Adrenal gland (tissue), 12 donors: ENCODE data around the gene DNAH17. TPM values are rescaled to one million over a fixed set of nuclear protein-coding genes. Genes with fewer than 3 reads are reported as not detected.

Experiments
- DNase-seq, 7 donors: peaks; one replicate each; pipeline ENCODE4 v3.0.0-alpha.2; 2019 to 2020
- H3K27ac ChIP-seq, 5 donors: fragments of 200-600 bp; sonication (generic) in 4 of 5; 1 replicate in 3 of 5; 2 replicates in 2 of 5; pipeline versions ENCODE4 v1.5.1 to v1.8.0; 2016 to 2020; ENCODE audit warnings: mild to moderate bottlenecking in 1 of 5
- H3K27me3 ChIP-seq: fragments of 200-600 bp; 2 replicates; pipeline ENCODE4 v1.8.0; 2021
- H3K36me3 ChIP-seq, 2 donors: fragments of 200-600 bp; replicated peaks in 1 of 2; 1 replicate in 1 of 2; 2 replicates in 1 of 2; pipeline versions ENCODE4 v1.5.1 to v1.8.0; 2018 to 2022
- H3K4me1 ChIP-seq, 2 donors: fragments of 200-600 bp; replicated peaks in 1 of 2; 1 replicate in 1 of 2; 2 replicates in 1 of 2; pipeline versions ENCODE4 v1.5.1 to v1.8.0; 2018 to 2021
- H3K4me3 ChIP-seq, 4 donors: fragments of 200-600 bp; sonication (generic) in 3 of 4; one replicate each; pipeline ENCODE4 v1.5.1; 2016 to 2018
- H3K9me3 ChIP-seq, 3 donors: fragments of 200-600 bp; sonication (generic) in 1 of 3; replicated peaks in 1 of 3; 1 replicate in 2 of 3; 2 replicates in 1 of 3; pipeline versions ENCODE4 v1.5.1 to v1.8.0; 2016 to 2021
- CTCF ChIP-seq, 6 experiments: fragments of 450-650 bp in 4 of 6; fragments of 200-600 bp in 2 of 6; sonication (generic) in 1 of 6; IDR thresholded peaks; 1 replicate in 5 of 6; 2 replicates in 1 of 6; pipeline versions ENCODE4 v1.5.1 to v1.8.0; 2016 to 2021; ENCODE audit warnings: antibody characterized with exemption in 6 of 6, mild to moderate bottlenecking in 2 of 6, moderate library complexity in 1 of 6
- POLR2A ChIP-seq, 2 donors: fragments of 450-650 bp; IDR thresholded peaks; one replicate each; pipeline ENCODE4 v1.6.1; 2017; ENCODE audit warnings: antibody characterized with exemption in 2 of 2, mild to moderate bottlenecking in 2 of 2, moderate library complexity in 1 of 2
- WGBS, 4 donors: extraction: QIAGEN DNeasy Blood & Tissue Kit in 2 of 4; methylation state at CpG; one replicate each; pipeline versions ENCODE4 v1.1.5 to v1.1.7; 2013 to 2017; 5-methylcytosine and 5-hydroxymethylcytosine counted together
- intact Hi-C, 2 donors: fragments of 100-400 bp; cut with DNase I; formaldehyde crosslinking; loops; one replicate each; pipeline versions ENCODE4 v1.14.1 to v1.15.0; 2022 to 2023
- polyA plus RNA-seq, 3 donors: library from polyadenylated mRNA; stranded (reverse); fragments of 200-250 nt in 2 of 3; fragments of 350-450 nt in 1 of 3; fragmentation: Illumina TruSeq in 1 of 3; extraction: RNeasy Lipid Tissue Mini Kit (QIAGEN cat#74804) in 1 of 3; gene quantifications; one replicate each; pipeline ENCODE4 v1.2.3, GENCODE V29; 2013 to 2014
- total RNA-seq, 9 donors: library from RNA; depleted of rRNA in 4 of 9; stranded (reverse); fragments of >200 nt in 4 of 9; fragments of 120-200 nt in 1 of 9; fragmentation: NEBNext Ultra II Directional in 1 of 9; extraction: Animal tissue kit (Norgen Biotek cat#: 25700) in 1 of 9; gene quantifications; one replicate each; pipeline versions ENCODE4 v1.1.0 to v1.2.4, GENCODE V29; 2013 to 2023
- donor health status: healthy with polysubstance abuse.
- donor health status: Bipolar disorder and iron deficiency.
- donor health status: DM: yes; HTN: yes; CAD: no.
- donor health status: DM: no; HTN: no; CAD: no.
- donor health status: DM: no; HTN: no; CAD: no.
- donor health status: DM: yes; HTN: yes; CAD: no.

DNAH17 gene
- total and polyA plus RNA-seq, 12 donors, result 0.03 to 1.8 (median 0.22) TPM; not detected in 5

GRCh38 chr17:78613416-78613815 lies 36.2 kb upstream of the DNAH17 start:
- H3K27ac ChIP-seq, result no peak overlapping the region
- no peaks in the 10 kb centered on the region for H3K9me3 ChIP-seq
- intact Hi-C loops, result no loop called here
- no peaks in the 10 kb centered on the region for H3K27me3 ChIP-seq
- 83 to 89% (median 86%) methylated on average over 8 to 11 of the region's 11 CpGs for WGBS, 4 donors
- H3K36me3 ChIP-seq, result no peaks in the 10 kb centered on the region
- H3K4me1 ChIP-seq, result no peaks in the 10 kb centered on the region
- TF ChIP-seq CTCF (IDR thresholded peaks at IDR 0.05), result no peak
- TF ChIP-seq POLR2A (IDR thresholded peaks at IDR 0.05), result no peak
- DNase-seq, result no peak
- H3K4me3 ChIP-seq, result no peak overlapping the region

GRCh38 chr17:78611607-78612006 lies 34.4 kb upstream of the DNAH17 start:
- Histone ChIP-seq H3K9me3 (no peaks in the 10 kb centered on the region), H3K36me3 (no peaks in the 10 kb centered on the region), H3K27ac (no peak overlapping the region), H3K4me1 (no peaks in the 10 kb centered on the region), H3K4me3 (no peak overlapping the region), H3K27me3 (no peaks in the 10 kb centered on the region)
- intact Hi-C loops, result no loop called here
- no peak for DNase-seq
- 41 to 64% (median 61%) methylated on average over 6 of the region's 6 CpGs for WGBS, 4 donors
- TF ChIP-seq CTCF (IDR thresholded peaks at IDR 0.05), result no peak
- TF ChIP-seq POLR2A (IDR thresholded peaks at IDR 0.05), result no peak

DNA sequence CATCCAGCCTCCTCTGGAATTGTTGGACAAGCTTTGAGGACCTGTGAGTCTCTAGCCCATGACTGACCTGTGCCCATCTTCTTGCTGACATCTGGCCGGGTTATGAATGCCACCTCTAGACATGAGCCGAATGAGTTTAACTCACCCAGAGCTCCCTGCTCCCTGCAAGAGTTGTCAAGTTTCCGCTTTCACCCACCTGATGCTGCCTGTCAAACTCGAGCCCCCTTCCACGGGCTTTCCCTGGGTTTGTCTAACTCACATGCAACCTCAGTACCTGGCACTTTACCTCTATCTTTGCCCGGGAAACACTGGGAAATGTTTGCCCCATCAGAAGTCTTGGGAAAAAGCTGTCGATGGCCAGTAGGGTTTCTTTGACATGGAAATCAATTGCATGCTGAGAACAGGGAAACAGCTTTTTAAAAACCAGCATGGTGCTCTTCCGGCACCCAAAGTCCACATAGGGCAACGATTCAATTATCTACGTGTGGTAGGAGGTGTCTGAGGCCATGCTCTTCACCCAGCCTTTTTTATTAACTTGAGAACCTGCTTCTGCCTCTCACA lies 33.8 kb upstream of the DNAH17 start:
- no peak for TF ChIP-seq CTCF (IDR thresholded peaks at IDR 0.05)
- no peak for TF ChIP-seq POLR2A (IDR thresholded peaks at IDR 0.05)
- 63 to 69% (median 66%) methylated on average over 10 of the region's 10 CpGs for WGBS, 4 donors
- no peaks in the 10 kb centered on the region for H3K9me3 ChIP-seq
- H3K27me3 ChIP-seq, result no peaks in the 10 kb centered on the region
- H3K4me3 ChIP-seq, result no peak overlapping the region
- DNase-seq, result no peak
- H3K4me1 ChIP-seq, result no peaks in the 10 kb centered on the region
- intact Hi-C loops, result no loop called here
- H3K36me3 ChIP-seq, result no peaks in the 10 kb centered on the region
- H3K27ac ChIP-seq, result no peak overlapping the region

- H3K4me3 ChIP-seq, result no peak overlapping the region
- no peaks in the 10 kb centered on the region for H3K9me3 ChIP-seq
- no peak overlapping the region for H3K27ac ChIP-seq
- no peak for DNase-seq
- no peaks in the 10 kb centered on the region for H3K27me3 ChIP-seq
- 70 to 78% (median 75%) methylated on average over 8 of the region's 8 CpGs for WGBS, 4 donors
- TF ChIP-seq CTCF (IDR thresholded peaks at IDR 0.05), result no peak
- TF ChIP-seq POLR2A (IDR thresholded peaks at IDR 0.05), result no peak
- intact Hi-C loops, result no loop called here
- no peaks in the 10 kb centered on the region for H3K36me3 ChIP-seq
- no peaks in the 10 kb centered on the region for H3K4me1 ChIP-seq
Measured at GRCh38 chr17:78609191-78609641, 32.0 kb upstream of the DNAH17 start.
